ENCODE data around the gene ZNF483. TPM values are rescaled to one million over a fixed set of nuclear protein-coding genes. Genes with fewer than 3 reads are reported as not detected.
"Not testable (repeated sequence)": the region's sequence is repeated elsewhere in the genome, so short reads cannot be mapped to it uniquely, and the experiment has no call there.

ZNF483 gene
- total RNA-seq, 8 experiments from 2014 or later = 1.2 to 44.5 (median 10.0) TPM

DNA sequence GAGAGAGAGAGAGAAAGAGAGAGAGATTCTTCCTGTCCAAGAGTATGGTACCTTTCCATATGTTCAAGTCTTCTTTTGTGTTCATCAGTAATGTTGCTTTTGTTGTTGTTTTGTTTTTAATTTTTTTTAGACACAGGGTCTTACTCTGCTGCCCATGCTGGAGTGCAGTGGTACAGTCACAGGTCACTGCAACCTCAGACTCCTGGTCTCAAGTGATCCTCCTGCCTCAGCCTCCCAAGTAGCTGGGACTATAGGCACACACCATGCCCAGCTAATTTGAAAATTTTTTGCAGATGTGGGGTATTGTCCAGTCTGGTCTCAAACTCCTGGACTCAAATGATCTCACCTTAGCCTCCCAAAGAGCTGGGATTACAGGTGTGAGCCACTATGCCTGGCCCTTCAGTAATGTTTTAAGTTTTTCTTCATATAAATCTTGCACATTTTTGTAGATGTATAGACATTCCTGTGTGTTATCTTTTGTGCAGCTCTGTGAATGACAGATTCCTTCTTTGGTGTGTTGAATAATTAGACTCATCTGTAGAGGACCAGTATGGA lies 36.3 kb downstream of the ZNF483 start:
- Histone ChIP-seq H3K4me3 (no peak overlapping the region), H3K27ac (no peak overlapping the region), H3K4me1 (replicated peaks in 1 of 2) (no peaks in the 10 kb centered on the region)
- in situ Hi-C loops (cut with MboI; ENCODE audit: low pct_unique_long_range_greater_than_20kb in 2 of 9, low sequenced_read_pairs in 9 of 9, unreplicated experiment in 9 of 9) = no loop called here
- ATAC-seq (replicated peaks in 6 of 8) = no peak

DNA sequence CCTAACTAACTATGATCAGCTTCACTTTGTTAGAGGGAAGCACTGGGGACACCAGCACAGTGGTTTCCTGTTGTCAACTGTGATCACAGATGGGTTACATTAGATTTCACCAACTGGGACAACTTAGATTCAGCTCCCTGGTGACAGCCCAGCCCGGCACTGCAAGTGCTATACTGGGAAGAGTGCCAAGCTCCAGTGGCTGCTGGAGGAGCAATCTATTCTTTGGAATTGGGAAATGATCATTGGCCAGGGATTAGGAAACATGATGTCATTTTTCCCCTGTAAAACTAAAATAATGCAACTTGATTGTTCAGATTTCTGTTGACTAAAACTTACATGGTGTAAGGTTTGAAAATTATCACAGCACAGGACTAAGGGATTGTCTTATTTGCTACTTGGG lies 41.3 kb downstream of the ZNF483 start:
- 33 to 100% (median 100%) methylated on average over 1 of the region's 1 CpG; no CpG with 5 or more reads in 4 of the 10 experiments for WGBS, 10 experiments
- in situ Hi-C loops (cut with MboI; ENCODE audit: low pct_unique_long_range_greater_than_20kb in 2 of 9, low sequenced_read_pairs in 9 of 9, unreplicated experiment in 9 of 9) = no loop called here
- no peak for ATAC-seq (replicated peaks in 6 of 8)

DNA sequence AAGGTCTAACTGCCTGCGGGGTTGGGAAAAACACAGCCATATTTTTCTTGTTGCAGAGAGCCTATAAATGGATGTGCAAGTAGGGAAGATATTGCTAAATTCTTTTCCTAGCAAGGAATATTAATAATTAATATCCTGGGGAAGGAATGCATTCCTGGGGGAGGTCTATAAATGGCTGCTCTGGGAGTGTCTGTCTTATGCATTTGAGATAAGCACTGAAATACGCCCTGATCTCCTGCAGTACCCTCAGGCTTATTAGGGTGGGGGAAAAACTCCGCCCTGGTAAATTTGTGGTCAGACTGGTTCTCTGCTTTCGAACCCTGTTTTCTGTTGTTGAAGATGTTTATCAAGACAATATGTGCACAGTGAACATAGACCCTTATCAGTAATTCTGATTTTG lies 43.1 kb downstream of the ZNF483 start:
- ATAC-seq (replicated peaks in 6 of 8); in situ Hi-C loops (cut with MboI; ENCODE audit: low pct_unique_long_range_greater_than_20kb in 2 of 9, low sequenced_read_pairs in 9 of 9, unreplicated experiment in 9 of 9); H3K4me1 ChIP-seq (replicated peaks in 1 of 2); H3K27ac ChIP-seq; H3K4me3 ChIP-seq: not testable (repeated sequence)
- 88 to 100% (median 94%) methylated on average over 1 to 4 of the region's 4 CpGs; no CpG with 5 or more reads in 1 of the 10 experiments for WGBS, 10 experiments

More for the DNA sequence above, 41.3 kb downstream of the ZNF483 start:
- Histone ChIP-seq H3K27ac (no peak overlapping the region), H3K4me3 (no peak overlapping the region), H3K4me1 (replicated peaks in 1 of 2) (no peaks in the 10 kb centered on the region)

DNA sequence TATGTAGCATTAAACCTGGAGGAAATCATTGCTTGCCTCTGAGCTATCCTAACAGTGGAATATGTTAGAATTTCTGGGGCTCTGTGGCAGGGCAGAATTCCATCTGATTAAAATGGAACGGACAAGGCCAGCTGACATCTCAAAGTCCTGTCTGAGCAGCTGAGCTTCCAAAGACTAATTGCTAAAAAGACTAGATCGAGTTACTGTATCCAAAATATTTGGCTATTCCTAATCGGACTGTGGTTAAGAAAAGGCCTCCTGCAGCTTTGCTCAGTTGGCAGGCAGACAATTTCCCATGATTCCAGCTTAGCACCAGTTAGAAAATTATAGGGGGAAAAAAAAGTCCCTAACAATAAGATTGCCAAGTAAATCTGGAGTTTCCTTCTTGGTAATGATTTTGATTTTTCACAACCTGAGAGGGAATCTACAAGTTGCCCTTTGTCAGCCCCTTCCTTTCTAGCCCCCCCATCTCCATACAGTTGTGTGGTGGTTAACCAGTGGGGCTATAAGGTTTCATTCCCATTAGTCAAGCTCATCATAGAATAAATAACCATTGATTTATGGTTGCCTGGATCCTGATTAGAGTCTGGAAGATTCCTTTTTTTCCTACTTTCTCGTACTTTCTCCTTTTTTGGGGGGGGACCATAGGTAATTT lies 48.1 kb downstream of the ZNF483 start:
- no peak for ATAC-seq (replicated peaks in 6 of 8)
- no peak overlapping the region for H3K27ac ChIP-seq
- in situ Hi-C loops (cut with MboI; ENCODE audit: low pct_unique_long_range_greater_than_20kb in 2 of 9, low sequenced_read_pairs in 9 of 9, unreplicated experiment in 9 of 9) = no loop called here
- H3K4me1 ChIP-seq (replicated peaks in 1 of 2) = no peaks in the 10 kb centered on the region
- WGBS, 10 experiments = 27 to 100% (median 80%) methylated on average over 1 to 4 of the region's 4 CpGs
- no peak overlapping the region for H3K4me3 ChIP-seq

DNA sequence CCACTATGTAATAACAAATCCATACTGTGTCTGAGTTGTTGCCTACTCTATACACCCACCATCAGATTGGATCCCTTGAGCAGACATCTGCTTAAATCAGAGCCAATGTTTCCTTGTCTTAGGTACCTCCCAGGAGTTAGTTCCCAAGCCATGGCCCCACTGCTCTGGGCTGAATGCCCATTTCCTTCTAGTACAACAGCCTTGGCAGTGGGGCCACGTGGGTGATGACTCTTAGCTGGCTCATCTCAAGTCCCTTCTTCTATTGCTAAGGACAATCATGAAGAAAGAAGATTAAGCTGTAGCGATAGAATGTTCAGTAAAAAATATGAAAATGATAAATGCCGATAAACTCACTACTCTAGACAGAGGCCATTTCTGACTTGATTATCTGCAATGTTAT lies 57.9 kb downstream of the ZNF483 start:
- no peak for ATAC-seq (replicated peaks in 6 of 8)
- 50 to 100% (median 93%) methylated on average over 1 to 3 of the region's 3 CpGs; no CpG with 5 or more reads in 2 of the 10 experiments for WGBS, 10 experiments
- Histone ChIP-seq H3K27ac (no peak overlapping the region), H3K4me1 (replicated peaks in 1 of 2) (no peaks in the 10 kb centered on the region), H3K4me3 (no peak overlapping the region)
- in situ Hi-C loops (cut with MboI; ENCODE audit: low pct_unique_long_range_greater_than_20kb in 2 of 9, low sequenced_read_pairs in 9 of 9, unreplicated experiment in 9 of 9) = no loop called here

DNA sequence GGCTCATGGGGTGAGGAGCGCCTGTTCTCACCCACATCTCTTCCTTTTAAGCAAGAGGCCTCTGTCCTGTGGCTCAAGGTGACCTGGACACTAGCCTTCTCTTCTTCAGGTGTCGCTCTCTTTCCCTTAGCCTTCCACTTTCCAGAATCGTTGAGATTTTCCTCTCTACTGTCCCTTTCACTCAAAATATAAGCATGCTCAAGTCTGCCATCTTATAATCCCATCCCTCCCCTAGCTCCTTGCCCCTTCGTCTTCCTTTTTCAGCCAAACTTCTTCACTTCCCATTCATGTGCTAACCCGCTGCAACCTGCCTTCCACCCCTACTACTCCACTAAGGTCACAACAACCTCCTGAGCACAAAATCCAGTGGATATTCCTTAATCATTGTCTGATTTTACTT lies 61.4 kb downstream of the ZNF483 start:
- ATAC-seq (replicated peaks in 6 of 8) = no peak
- H3K4me1 ChIP-seq (replicated peaks in 1 of 2) = no peaks in the 10 kb centered on the region
- no peak overlapping the region for H3K27ac ChIP-seq
- in situ Hi-C loops (cut with MboI; ENCODE audit: low pct_unique_long_range_greater_than_20kb in 2 of 9, low sequenced_read_pairs in 9 of 9, unreplicated experiment in 9 of 9) = no loop called here
- whole genome bisulfite sequencing, 10 experiments = 90 to 100% (median 100%) methylated on average over 2 to 5 of the region's 5 CpGs; no CpG with 5 or more reads in 1 of the 10 experiments
- H3K4me3 ChIP-seq = no peak overlapping the region

DNA sequence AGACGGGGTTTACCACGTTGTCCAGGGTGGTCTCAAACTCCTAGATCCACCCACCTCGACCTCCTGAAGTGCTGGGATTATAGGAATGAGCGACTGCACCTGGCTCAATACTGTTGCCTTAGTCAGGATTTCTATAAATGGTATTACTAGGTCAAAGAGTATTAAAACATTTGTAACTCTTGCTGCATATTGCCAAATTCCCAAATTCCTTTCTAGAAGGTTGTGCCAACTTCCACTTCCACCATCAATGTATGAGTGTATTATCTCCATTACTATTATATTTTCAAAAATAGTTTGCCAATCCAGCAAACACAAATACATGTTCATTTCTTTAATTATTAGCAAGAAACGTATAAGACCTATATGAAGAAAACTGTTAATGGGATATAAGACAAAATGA lies 63.9 kb downstream of the ZNF483 start:
- no peak overlapping the region for H3K27ac ChIP-seq
- 67 to 100% (median 90%) methylated on average over 1 to 5 of the region's 5 CpGs for WGBS, 10 experiments
- no peak overlapping the region for H3K4me3 ChIP-seq
- in situ Hi-C loops (cut with MboI; ENCODE audit: low pct_unique_long_range_greater_than_20kb in 2 of 9, low sequenced_read_pairs in 9 of 9, unreplicated experiment in 9 of 9) = no loop called here
- ATAC-seq (replicated peaks in 6 of 8) = no peak
- no peaks in the 10 kb centered on the region for H3K4me1 ChIP-seq (replicated peaks in 1 of 2)

DNA sequence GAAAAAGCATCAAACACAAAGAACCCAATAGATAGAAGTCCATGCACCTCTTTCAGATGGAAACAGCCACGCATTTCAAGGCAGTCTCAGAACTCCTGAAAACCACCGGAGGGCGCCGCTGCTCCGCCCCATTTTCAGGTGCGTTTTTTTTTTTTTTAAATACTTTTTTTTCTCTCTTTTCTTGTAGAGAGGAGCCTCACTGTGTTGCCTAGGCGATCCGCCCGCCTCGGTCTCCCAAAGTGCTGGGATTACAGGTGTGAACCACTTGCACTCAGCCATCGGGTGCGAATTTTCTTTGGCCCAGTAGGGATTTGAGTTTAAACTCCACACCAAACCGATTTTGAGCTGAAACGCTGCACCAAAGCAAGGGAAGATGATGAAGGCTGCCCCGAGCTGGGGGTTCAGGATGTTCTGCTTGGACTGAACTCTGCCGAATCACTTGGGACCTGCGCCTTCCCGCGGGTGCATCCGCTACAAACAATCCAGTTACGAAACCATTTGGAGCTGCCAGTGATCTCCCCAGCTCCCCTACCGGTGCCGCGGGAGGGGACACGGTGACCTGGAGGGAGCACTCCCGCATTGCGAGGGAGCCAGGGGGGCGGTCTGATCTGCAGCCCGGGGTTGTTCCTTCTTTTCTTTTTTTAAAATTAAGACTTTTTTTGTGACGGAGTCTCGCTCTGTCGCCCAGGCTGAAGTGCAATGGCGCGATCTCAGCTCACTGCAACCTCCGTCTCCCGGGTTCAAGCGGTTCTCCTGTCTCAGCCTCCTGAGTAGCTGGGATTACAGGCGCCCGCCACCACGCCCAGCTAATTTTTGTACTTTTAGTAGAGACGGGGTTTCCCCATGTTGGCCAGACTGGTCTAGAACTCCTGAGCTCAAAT lies 73.1 kb downstream of the ZNF483 start:
- Histone ChIP-seq H3K27ac (no peak overlapping the region), H3K4me1 (replicated peaks in 1 of 2) (peaks cover 0 to 2% of the 10 kb centered on the region in 2 donors), H3K4me3 (peak overlapping the region; percentile 34 to 50 (median 49))
- in situ Hi-C loops (cut with MboI; ENCODE audit: low pct_unique_long_range_greater_than_20kb in 2 of 9, low sequenced_read_pairs in 9 of 9, unreplicated experiment in 9 of 9) = no loop called here
- peak; percentile 13 to 58 (median 46) for ATAC-seq (replicated peaks in 6 of 8)
- WGBS, 10 experiments = 0 to 16% (median 6%) methylated on average over 6 to 18 of the region's 41 CpGs; no CpG with 5 or more reads in 1 of the 10 experiments

DNA sequence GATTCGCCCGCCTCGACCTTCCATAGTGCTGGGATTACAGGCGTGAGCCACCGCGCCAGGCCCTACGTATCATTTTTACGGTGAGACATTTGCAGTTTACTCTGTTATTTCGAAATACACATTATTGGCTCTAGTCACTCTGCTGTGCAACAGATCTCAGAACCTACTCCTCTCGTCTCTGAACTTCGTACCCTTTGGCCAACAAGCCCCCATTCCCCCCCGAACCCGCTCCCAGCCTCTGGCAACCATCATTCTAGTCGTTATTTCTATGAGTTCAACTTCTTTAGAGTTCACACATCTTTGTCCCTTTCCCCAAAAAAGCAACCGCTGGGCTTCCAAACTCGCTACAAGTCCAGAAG lies 73.7 kb downstream of the ZNF483 start:
- H3K4me3 ChIP-seq = peak overlapping the region; percentile 34 to 50 (median 49)
- in situ Hi-C loops (cut with MboI; ENCODE audit: low pct_unique_long_range_greater_than_20kb in 2 of 9, low sequenced_read_pairs in 9 of 9, unreplicated experiment in 9 of 9) = no loop called here
- no peak overlapping the region for H3K27ac ChIP-seq
- peaks cover 0 to 2% of the 10 kb centered on the region in 2 donors for H3K4me1 ChIP-seq (replicated peaks in 1 of 2)
- WGBS, 10 experiments = 0 to 24% (median 3%) methylated on average over 1 to 10 of the region's 16 CpGs; no CpG with 5 or more reads in 4 of the 10 experiments
- peak in 6 of 8 experiments; percentile 2 to 16 (median 7) for ATAC-seq (replicated peaks in 6 of 8)

DNA sequence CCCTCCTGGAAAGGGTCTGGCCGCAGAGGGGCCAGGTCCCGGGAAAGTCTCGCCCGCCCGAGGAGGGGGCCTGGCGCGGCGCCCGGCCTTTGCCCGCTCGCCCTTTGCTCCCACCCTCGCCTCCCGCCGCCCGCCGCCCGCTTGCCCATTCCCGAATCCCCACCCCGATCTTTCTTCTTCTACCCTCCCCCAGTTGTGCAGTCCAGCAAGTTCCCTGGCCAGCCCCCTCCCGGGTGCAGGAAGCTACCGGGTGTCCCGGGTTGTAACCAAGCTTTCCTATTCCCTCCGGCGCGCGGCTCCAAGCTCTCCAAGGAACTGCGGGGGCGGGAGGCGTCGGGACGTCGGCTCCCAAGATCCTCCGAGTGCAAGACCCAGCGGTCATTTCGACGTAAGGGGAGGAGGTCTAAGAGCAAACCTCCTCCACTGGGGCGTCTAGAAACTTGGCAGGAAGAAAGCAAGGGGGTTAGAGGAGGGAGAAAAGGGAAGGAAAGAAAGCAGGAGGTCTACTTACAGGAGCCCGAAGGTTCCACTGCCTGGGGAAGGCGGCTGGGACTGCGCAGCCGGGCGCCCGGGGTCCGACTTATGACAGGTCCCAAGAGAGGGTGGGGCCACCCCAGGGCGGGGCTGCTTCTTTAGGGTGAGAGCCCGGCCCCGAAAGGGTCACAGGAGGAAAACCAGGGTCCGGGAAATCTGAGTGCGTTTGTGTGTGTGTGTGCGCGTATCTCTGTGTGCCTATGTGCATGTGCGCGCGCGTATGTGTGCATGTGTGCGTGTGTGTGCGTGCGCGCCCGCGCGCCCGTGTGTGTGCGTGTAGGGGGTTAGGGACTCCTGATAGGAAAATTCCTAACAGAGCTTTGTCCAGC lies 74.3 kb downstream of the ZNF483 start, which contains the start of gene PTGR1:
PTGR1 (minus strand) TSS at position 556 of the 863 bp plus-strand sequence. CDS start 2,225 bp downstream, outside the sequence.
- H3K4me3 ChIP-seq = peak within 1 kb of the TSS; percentile 34 to 50 (median 49)
- H3K4me1 ChIP-seq (replicated peaks in 1 of 2) = peaks cover 0 to 2% of the 10 kb centered on the region in 2 donors
- 0 to 93% (median 6%) methylated on average over 4 to 13 of the region's 64 CpGs; no CpG with 5 or more reads in 6 of the 10 experiments for WGBS, 10 experiments
- in situ Hi-C loops (cut with MboI; ENCODE audit: low pct_unique_long_range_greater_than_20kb in 2 of 9, low sequenced_read_pairs in 9 of 9, unreplicated experiment in 9 of 9) = no loop called here
- ATAC-seq (replicated peaks in 6 of 8) = peak; percentile 75 to 87 (median 82)
- peak within 1 kb of the TSS in 1 of 2 donors; percentile 38 for H3K27ac ChIP-seq

DNA sequence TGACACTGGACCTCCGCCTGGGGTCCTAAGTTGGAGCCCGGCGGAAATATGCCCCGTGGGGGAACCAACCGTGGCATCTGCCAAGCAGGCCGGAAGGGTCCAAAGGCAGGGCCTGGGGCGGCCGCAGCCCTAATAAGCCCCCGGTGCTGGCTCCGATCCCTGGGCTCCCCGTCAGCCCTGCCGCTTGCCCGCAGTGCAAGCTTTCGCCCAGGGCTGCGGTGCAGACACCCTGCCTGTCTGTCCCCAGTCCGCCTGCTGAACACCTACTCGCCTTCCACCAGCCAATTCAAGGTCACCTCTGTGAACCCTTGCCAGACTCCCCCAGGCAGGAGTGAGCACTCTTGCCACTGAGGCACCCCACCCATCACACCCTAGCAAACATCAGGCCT lies 75.0 kb downstream of the ZNF483 start:
- peak overlapping the region; percentile 34 to 50 (median 49) for H3K4me3 ChIP-seq
- peak overlapping the region in 1 of 2 donors; percentile 38 for H3K27ac ChIP-seq
- H3K4me1 ChIP-seq (replicated peaks in 1 of 2) = peaks cover 0 to 2% of the 10 kb centered on the region in 2 donors
- ATAC-seq (replicated peaks in 6 of 8) = no peak
- in situ Hi-C loops (cut with MboI; ENCODE audit: low pct_unique_long_range_greater_than_20kb in 2 of 9, low sequenced_read_pairs in 9 of 9, unreplicated experiment in 9 of 9) = no loop called here
- 54 to 91% (median 60%) methylated on average over 1 to 8 of the region's 17 CpGs; no CpG with 5 or more reads in 7 of the 10 experiments for WGBS, 10 experiments

DNA sequence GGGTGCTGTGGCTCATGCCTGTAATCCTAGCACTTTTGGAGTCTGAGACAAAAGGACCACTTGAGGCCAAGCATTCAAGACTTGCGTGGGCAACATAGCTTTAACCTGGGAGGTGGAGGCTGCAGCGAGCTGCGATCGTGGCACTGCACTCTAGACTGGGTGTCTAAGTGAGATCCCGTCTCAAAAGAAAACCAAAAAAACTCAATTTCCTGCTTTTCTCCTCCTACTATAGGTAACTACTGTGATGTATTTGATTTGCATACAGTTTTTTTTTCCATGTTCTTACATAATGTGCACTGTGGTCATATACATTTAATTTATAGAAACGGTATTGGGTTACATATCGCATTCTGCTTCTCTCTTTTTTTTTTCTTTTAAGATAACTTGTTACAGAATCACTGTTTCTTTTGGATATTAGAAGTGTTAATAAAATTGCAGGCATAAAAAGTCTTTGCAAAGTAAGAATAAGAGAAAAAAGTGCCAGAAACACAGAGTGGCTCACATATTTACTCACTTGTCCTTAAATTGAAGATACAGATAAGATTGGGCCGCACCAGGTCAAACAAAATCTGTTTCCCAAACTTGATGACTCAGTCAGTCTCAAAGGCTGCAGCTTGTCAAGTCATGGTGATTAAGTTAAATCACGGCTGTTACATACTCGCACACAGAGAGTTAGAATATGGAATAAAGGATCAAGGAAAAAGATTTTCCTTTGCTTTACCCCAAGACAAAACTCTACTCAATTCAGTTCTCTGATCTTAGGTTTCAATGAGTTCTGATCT lies 76.4 kb downstream of the ZNF483 start:
- in situ Hi-C loops (cut with MboI; ENCODE audit: low pct_unique_long_range_greater_than_20kb in 2 of 9, low sequenced_read_pairs in 9 of 9, unreplicated experiment in 9 of 9) = no loop called here
- 57 to 96% (median 88%) methylated on average over 3 to 10 of the region's 10 CpGs for WGBS, 10 experiments
- H3K4me1 ChIP-seq (replicated peaks in 1 of 2) = peaks cover 0 to 2% of the 10 kb centered on the region in 2 donors
- H3K27ac ChIP-seq = no peak overlapping the region
- H3K4me3 ChIP-seq = no peak overlapping the region
- no peak for ATAC-seq (replicated peaks in 6 of 8)
